Stimulated activated CD8-positive, alpha-beta memory T cell treated with anti-CD3 and anti-CD28 coated beads, Interleukin-4, amount 100 ng/mL, for 4 hours (primary cell): Measurements from ENCODE around the gene SLC35E2B.
"Not testable (repeated sequence)": the region's sequence is repeated elsewhere in the genome, so short reads cannot be mapped to it uniquely, and the experiment has no call there.

ENCODE experiments used
- DNase-seq, 2 donors: peaks; one replicate each; pipeline ENCODE4 v3.0.0-alpha.2; 2020; ENCODE audit warnings: low read depth in 2 of 2, low spot score in 1 of 2

The SLC35E2B gene

GRCh38 chr1:1646326-1646725, 46.3 kb downstream of the SLC35E2B start:
- DNase-seq, result not testable (repeated sequence)

DNA sequence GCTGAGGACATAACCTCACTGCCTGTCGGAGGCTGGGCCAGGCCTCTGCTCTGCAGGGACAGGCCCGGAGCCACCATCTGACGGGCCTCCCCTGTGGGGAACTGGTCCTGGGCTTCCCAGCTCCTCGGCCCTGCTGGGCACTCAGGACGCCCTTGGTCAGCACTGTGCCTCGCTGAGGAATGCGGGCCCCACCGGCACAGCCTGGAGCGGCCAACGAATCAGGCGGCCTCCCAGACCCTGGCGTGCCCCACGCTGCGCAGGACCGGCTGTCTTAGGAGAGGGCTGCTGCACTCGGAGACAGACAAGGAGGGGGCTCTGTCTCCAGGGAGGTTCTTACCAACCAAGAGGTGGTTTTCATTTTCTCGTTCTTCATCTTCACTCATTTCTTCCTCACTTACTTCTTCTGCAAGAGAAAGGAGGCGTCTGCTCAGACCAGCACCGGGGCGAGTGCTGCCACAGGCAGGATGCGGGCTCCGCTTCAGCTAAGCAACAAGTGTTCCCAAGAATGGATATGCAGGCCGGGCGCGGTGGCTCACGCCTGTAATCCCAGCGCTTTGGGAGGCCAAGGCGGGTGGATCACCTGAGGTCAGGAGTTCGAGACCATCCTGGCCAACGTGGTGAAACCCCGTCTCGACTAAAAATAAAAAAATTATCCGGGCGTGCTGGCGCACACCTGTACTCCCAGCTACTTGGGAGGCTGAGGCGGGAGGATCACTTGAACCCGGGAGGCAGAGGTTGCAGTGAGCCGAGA, 51.7 kb downstream of the SLC35E2B start:
- not testable (repeated sequence) for DNase-seq

- DNase-seq, result not testable (repeated sequence)
Observed at GRCh38 chr1:1640081-1640480, 52.5 kb downstream of the SLC35E2B start.

DNA sequence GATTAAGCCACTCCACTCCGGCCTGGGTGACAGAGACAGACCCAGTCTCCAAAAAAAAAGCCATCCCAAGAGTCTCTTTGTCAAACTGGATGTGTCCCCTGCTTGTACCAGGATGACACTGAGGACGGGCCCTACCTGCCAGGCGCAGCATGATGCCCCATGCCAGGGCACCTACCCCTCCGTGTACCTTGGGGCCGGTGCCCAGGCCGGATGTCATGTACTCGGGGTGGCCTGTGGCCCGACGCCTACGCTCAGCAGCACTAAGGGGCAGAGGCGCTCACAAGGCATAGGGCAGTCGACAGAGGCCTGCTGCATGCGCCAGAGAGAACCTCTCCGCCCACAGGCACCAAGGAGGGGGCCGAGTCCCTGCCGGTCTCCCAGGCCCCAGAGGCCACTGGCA, 53.2 kb downstream of the SLC35E2B start:
- DNase-seq, result not testable (repeated sequence)

DNA sequence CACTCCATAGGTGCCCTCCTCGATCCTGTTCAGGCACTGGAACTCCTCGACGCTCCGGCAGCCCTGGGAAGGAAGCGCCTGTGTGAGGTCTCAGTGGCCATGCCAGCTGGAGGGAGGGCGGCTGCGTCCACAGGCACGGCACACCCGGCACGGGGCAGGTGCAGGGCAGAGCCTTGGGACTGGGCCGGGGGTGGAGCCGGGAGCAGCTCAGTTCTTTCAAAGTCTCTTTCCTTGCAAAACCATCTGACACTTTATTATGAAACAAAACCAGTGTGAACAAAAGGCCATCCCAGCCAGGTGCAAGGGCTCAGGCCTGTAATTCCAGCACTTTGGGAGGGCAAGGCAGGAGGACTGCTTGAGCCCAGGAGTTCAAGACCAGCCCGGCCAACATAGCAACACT, 54.1 kb downstream of the SLC35E2B start:
- DNase-seq, result not testable (repeated sequence)

DNA sequence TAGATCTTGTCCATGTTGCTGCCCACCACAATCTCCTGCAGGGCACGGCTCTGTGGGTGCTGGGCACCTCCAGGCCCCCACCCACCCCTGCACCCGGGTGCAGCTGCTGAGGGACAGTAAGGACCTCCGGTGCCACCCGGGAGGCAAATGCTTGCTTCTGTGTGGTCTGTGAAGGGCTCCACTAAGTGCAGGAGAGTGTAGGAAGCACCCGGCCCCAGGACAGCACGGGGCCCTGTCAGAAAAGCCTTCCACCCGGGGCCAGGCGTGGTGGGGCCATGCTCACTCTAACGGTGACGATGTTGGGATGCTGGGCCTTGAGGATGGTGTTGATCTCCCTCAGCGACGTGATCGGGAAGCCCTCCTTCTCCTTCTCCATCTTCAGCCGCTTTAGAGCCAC, 55.1 kb downstream of the SLC35E2B start:
- DNase-seq, result not testable (repeated sequence)

GRCh38 chr1:1636621-1637478, 55.7 kb downstream of the SLC35E2B start:
- DNase-seq, result not testable (repeated sequence)

- not testable (repeated sequence) for DNase-seq
Observed at GRCh38 chr1:1634613-1635012, 58.0 kb downstream of the SLC35E2B start.

DNA sequence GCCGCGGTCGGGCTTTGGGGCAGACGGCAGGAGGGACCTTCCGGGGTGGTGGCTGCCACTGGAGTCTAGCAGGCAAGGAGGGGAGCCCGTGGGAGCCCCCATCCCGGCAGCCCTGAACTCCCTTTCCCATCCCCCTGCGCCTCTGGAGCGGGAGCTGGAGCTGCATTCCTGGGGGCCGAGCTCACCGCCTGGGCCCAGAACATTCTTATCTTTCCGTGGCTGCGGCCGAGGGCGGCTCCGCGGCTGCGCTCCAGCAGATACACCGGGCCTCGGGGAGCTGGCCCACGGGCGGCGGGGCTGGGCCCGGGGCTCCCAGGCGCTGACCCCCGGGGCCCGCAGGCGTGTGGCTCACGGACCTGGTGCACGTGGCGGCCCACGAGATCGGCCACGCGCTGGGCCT, 59.2 kb downstream of the SLC35E2B start:
- DNase-seq, result not testable (repeated sequence)

- DNase-seq, result no peak
Observed at GRCh38 chr1:1631782-1632420, 60.7 kb downstream of the SLC35E2B start, which contains the start of gene MMP23B. MMP23B (plus strand) TSS chr1:1632173; CDS start chr1:1632219, 46 bp downstream.

DNA sequence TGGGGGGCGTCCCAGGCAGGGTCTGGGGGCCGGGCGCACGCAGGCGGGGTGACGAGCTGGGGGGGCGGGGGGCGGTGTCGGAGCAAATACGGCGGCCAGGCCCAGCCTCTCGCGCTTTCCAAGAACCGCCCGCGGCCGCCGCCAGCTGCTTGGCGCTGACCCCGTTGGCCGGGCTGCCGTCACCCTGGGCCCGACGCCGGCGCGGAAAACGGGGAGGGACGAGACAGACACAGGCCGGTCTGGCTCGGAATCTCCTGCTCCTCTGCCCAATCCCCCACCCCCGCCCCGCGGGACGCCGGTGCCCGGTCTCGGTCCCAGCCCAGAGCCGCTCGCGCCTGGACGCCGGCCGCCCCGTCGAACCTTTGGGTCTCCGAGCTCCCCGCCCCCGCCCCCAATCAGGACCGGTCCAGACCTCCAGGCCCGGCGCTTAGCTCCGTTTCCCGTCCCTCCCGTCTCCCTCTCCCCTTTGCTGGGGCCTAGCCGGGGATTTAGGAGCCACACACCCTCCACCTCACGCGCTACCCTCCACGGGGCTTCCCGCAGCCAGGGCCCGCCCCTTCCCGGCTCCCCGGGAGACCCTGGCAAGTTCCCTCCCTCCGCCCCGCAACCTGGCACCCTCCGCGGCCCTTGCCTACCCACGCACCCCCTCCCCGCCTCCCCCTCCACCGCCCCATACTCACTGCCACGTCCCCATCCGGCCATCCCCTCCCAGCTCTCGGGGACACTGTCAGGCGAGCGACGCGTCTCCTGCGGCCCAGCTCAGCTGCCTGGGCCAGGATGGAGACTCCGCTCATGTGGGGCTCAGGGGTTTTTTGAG, 61.4 kb downstream of the SLC35E2B start:
- no peak for DNase-seq

DNA sequence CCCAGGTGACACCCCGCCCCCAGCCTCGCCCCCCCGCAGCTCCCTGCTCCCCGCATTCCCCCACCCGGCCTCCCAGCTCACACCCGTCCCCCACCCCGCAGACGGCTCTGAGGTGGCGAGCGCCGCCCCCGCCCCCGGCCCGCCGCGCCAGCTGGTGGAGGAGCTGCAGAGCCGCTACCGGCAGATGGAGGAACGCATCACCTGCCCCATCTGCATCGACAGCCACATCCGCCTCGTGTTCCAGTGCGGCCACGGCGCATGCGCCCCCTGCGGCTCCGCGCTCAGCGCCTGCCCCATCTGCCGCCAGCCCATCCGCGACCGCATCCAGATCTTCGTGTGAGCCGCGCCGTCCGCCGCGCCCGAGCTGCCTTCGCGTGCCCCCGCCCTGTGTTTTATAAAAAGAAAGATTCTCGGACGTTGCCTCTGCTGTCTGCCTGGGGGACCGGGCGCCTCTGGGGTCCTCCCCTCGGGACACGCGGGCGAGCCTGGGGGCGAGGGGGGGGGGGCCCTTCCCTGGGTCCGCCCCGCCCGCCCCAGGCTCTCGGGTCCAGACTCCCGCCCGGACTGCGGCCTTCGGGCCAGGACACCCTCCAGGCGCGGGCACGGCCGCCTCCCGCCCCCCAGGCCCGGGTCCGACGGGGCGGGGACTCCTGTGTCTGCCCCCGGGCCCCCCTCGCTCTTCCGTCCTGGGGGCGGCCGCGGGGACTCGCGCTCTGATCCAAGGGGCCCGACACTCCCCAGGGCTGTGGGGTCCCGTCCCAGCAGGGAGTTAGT, 62.2 kb downstream of the SLC35E2B start:
- DNase-seq, result peak; percentile 83 to 91

GRCh38 chr1:1629430-1630190, 63.0 kb downstream of the SLC35E2B start:
- DNase-seq, result peak; percentile 53 to 82

DNA sequence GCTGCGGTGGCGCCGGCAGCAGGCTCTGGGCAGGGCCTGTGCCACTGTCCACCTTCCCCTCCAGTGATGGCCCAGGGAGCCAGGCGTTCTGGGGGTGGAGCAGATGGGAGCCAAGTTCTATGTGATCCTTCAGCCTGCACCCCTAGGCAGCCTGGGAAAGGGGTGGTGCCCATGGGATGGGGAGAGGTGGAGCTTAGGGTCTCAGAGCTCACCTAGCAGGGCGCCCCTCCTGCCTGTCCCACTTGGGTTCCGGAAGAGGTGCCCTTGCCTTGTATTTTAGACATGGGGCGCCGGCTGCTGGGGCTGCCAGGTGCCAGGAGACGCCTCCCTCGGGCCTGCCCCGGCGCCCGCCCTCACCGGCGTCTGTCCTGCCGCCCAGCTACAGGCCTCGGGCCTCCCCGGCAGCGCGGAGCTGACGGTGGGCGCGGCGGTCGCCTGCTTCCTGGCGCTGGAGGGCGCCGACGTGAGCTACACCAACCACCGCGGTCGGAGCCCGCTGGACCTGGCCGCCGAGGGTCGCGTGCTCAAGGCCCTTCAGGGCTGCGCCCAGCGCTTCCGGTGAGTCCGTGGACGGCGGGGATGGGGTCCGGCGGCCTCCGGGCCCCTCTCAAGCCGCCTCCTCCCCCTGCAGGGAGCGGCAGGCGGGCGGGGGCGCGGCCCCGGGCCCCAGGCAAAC, 63.7 kb downstream of the SLC35E2B start:
- DNase-seq, result no peak

DNA sequence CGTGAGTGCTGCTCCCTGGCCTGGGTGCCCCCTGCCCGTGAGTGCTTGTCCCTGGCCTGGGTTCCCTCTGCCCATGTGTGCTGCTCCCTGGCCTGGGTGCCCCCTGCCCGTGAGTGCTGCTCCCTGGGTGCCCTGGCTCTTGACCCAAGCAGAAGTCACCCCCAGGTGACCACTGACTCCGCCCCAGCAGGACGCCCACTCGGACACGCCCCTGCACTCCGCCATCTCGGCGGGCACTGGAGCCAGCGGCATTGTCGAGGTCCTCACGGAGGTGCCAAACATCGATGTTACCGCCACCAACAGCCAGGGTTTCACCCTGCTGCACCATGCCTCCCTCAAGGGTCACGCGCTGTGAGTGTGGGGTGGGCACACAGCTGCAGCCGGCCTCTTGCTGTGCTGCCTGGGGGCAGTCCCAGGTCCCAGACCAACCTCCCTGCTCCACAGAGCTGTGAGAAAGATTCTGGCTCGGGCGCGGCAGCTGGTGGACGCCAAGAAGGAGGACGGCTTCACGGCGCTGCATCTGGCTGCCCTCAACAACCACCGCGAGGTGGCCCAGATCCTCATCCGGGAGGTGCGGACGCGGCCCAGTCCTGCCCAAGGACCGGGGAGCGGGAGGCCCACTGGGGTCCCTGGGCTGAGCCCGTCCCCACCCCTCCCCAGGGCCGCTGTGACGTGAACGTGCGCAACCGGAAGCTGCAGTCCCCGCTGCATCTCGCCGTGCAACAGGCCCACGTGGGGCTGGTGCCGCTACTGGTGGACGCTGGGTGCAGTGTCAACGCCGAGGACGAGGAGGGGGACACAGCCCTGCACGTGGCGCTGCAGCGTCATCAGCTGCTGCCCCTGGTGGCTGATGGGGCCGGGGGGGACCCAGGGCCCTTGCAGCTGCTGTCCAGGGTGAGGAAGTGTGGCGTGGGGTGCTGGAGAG, 64.5 kb downstream of the SLC35E2B start:
- DNase-seq, result no peak

DNA sequence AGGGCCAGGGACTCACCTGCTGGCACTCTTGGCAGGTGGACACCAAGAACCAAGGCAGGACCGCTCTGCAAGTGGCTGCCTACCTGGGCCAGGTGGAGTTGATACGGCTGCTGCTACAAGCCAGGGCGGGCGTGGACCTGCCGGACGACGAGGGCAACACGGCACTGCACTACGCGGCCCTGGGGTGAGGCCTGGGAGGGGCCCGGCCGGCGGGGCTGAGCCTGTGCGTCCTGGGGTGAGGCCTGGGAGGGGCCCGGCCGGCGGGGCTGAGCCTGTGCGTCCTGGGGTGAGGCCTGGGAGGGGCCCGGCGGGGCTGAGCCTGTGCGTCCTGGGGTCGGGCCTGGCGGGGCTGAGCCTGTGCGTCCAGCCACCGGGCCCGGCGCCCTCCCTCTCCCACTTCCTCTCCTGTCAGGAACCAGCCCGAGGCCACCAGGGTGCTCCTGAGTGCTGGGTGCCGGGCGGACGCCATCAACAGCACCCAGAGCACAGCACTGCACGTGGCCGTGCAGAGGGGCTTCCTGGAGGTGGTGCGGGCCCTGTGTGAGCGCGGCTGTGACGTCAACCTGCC, 65.2 kb downstream of the SLC35E2B start:
- no peak for DNase-seq
